ENCODE data around the gene CBY3. TPM values are rescaled to one million over a fixed set of nuclear protein-coding genes. Genes with fewer than 3 reads are reported as not detected.

Gene CBY3
- total RNA-seq, 1 donor from 2014 or later, result not detected

Other genes with a start within 250 kb of the CBY3 start
- gene RUFY1, start 130.5 kb downstream of the CBY3 start, total RNA-seq, result 42.6 and 44.3 TPM in 2 replicates
- gene HNRNPH1, start 57.4 kb downstream of the CBY3 start, total RNA-seq, result 464 and 606 TPM in 2 replicates
- 518 and 522 TPM in 2 replicates for gene CANX, start 17.9 kb upstream of the CBY3 start, total RNA-seq
- gene MAML1, start 51.8 kb upstream of the CBY3 start, total RNA-seq, result 5.3 and 9.9 TPM in 2 replicates
- gene LTC4S, start 113.0 kb upstream of the CBY3 start, total RNA-seq, result 0.39 and 0.63 TPM in 2 replicates
- 110 and 192 TPM in 2 replicates for gene MGAT4B, start 125.8 kb upstream of the CBY3 start, total RNA-seq
- 517 and 588 TPM in 2 replicates for gene SQSTM1, start 139.9 kb upstream of the CBY3 start, total RNA-seq
- 4.2 and 4.8 TPM in 2 replicates for gene MRNIP, start 177.8 kb upstream of the CBY3 start, total RNA-seq
- gene TBC1D9B, start 226.9 kb upstream of the CBY3 start, total RNA-seq, result 35.6 and 70.7 TPM in 2 replicates